HG02938 (cell line): ENCODE measurements around the gene FGB.

Experiments
- ATAC-seq: cut with Tn5 transposase; IDR thresholded peaks from one replicate; pipeline ENCODE4 v1.9.1; 2021; ENCODE audit warnings: mild to moderate bottlenecking, moderate library complexity; ENCODE audit not compliant: unreplicated experiment

Gene FGB

DNA sequence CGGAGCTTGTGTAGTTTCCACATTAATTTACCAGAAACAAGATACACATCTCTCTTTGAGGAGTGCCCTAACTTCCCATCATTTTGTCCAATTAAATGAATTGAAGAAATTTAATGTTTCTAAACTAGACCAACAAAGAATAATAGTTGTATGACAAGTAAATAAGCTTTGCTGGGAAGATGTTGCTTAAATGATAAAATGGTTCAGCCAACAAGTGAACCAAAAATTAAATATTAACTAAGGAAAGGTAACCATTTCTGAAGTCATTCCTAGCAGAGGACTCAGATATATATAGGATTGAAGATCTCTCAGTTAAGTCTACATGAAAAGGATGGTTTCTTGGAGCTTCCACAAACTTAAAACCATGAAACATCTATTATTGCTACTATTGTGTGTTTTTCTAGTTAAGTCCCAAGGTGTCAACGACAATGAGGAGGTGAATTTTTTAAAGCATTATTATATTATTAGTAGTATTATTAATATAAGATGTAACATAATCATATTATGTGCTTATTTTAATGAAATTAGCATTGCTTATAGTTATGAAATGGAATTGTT, at the start of gene FGB:
FGB (plus strand) TSS at position 315 of the 558 bp plus-strand sequence; CDS start at position 323, 8 bp downstream.
- no peak for ATAC-seq

DNA sequence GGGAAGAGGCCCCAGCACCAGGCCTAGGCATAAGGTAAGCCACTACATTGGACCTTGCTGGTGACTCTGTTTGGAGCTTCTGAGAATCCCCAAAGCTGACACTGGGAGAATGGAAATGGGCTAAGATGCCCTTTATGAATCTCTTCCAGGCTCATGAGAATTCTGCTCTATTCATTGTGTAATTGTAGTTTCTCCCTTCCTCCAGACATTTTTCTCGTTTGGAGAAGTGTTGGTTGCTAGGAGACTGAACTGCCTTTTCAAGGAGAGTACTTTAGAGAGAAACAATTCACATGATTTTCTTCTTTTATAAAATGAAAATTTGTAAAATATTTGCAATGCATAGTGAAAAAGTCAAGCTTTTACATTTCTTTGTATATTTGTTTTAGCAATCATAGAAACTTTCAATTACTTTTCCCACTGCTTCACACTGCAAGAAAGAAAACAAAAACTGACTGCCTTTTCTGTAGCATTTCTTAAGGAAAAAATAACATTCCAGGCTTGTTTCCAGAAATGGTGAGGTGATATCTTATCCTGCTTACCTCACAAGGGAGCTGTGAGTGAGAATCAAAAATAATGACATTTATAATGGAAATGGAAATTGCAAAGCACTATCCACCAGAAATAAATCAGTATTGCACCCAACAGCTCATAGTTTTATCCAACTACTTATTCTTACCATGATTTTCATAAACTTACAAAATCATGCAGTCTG, 46.3 kb upstream of the FGB start:
- ATAC-seq: no peak

DNA sequence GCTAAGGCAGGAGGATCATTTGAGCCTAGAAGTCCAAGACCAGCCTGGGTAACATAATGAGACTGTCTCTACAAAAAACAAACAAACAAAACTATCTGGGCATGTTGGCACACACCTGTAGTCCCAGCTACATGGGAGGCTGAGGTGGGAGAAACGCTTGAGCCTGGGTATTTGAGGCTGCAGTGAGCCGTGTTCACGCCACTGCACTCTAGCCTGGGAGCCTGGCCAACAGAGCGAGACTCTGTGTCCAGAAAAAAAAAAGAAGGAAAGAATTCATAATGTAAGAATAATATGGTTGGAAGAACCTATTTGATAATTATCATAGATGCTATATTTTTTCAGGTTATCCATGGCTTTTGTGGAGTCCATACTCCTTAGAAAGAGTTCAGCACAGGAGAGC, 45.2 kb upstream of the FGB start:
- no peak for ATAC-seq

DNA sequence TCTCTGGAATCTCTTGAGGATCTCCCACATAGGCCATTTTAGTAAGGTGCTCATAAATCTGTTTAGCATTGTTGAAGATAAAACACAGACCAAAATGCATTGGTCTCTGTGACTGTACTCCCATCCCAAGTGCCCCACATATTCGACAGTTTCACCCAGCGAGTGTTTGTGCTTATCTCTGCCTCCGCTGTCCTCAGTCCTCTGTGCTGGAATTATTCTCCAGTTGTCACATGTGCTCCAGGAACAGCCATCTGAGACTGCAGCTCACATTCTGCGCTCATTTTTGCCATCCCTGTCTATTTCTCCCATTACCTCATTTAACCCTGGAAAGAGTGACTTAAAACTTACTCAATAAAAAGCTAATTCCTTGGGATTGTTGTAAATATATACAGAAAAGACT, 43.6 kb upstream of the FGB start:
- ATAC-seq: no peak

DNA sequence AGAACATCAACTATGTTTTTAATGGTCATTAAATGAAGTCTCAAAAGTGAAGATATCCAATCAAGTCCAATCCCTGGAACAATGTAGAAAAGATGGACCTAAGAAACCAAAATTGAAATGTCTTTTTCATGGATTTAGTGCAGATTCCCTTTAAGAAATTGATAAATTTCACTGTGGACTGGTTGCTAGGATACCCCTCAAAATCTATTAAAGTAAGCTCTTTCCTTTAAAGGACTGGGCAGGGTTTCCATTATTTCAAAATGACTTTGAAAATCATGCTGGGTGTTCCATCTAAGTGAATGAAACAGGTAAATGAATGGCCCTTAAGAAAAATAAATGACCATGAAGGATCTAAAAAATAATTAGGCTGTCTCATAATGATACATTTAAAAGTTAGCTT, 41.2 kb upstream of the FGB start:
- no peak for ATAC-seq

DNA sequence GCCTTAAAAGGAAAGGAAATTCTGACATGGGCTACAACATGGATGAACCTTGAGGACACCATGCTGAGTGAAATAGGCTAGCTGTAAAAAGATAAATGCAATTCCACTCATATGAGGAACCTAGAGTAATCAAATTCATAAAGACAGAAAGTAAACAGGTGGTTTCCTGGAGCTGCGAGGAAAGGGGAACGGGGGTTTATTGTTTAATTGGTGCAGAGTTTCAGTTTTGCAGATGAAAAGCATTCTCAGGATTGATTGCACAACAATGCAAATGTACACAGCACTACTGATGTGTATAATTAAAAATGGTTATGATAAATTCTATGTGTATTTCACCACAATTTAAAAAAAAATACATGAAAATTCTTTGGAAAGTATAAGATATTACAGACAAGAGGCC, 36.7 kb upstream of the FGB start:
- no peak for ATAC-seq

DNA sequence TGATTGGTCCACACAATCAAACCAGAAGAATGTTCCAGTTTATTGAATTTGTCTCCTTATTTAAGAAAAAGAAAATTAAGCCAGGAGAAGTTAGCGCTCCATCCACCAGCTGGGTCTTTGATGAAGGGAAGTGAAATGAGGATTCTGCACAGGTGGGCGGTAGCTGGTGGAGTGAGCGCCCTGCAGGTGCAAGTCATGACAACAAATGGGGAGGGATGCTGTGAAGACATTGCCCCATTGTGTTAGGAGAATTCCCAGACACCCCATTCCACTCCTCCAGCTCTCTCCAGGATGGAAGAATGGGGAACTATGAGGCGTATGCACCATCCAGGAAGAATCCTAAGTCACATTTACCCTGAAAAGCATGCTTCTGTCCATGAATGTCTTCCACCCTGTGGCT, 35.5 kb upstream of the FGB start:
- no peak for ATAC-seq

DNA sequence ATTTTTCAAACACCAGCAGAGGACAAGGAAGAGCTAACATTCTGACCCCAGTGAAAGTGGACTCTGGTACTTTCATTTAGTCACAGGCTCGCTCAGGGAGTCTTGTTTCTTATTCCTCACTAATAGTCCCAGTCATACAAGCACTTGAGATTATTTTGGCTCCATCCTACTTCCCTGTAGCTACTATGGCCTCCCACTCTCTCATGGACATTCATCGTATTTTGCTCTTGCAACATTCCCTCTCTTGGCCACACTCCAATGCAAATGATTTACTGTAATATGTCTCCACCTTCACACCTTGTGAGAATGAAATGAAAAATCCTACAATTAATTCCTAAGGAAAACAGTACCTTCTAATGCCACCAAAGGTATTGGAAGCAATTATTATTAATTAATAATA, 33.9 kb upstream of the FGB start:
- ATAC-seq: no peak

DNA sequence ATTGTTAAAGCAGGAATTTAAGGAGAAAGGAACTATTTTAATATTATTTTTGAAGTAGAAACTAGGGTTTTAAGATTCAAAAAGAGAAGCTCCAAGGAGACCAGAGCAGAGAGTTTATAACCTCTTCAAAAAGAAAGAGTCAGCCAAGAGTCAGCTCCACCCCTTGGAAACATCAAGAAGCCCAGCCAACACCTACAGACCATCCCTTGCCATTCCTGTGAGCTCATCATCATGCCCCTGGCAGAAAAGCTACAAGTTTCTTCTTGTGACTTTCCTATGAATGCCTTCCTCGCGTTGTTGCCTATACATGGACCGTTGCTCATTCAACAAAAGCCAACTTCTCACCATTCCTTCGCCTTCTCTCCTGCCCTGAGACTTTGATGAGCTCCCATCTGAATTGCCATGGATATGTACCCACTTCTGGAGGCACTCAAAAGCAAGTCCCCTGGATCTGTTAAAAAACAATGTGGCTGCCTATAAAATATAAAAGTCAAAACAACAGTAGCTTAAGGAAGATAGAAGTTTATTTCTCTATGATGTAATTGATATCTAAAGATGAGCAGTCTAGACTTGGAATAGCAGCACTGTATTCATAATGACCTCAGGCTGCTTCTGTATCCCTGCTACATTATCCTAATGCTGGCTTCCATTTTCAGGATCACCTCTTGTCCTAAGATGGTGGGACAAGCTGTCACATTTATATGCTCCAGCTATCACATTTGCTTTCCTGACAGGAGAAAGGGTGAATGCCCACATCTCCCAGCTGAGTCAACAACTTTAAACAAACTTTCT, 32.9 kb upstream of the FGB start:
- no peak for ATAC-seq

DNA sequence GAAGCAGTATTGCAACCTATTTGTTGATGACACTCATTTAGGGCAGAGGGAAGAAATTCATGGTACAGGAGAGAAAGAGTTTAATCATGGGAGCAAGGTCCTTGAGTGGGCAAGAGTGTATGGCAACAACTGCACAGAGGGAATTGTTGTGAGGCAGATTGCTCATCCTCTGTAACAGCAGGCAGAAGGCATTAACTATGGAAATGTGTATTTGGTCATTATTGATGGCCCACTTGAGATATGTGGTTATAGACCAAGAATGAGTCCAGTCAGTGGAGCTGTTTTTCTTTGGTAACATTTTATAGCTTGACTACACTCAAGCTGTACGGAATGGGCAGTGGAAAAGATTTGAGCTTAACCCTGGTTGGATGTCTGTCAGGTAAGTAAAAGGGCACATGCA, 28.5 kb upstream of the FGB start:
- no peak for ATAC-seq

DNA sequence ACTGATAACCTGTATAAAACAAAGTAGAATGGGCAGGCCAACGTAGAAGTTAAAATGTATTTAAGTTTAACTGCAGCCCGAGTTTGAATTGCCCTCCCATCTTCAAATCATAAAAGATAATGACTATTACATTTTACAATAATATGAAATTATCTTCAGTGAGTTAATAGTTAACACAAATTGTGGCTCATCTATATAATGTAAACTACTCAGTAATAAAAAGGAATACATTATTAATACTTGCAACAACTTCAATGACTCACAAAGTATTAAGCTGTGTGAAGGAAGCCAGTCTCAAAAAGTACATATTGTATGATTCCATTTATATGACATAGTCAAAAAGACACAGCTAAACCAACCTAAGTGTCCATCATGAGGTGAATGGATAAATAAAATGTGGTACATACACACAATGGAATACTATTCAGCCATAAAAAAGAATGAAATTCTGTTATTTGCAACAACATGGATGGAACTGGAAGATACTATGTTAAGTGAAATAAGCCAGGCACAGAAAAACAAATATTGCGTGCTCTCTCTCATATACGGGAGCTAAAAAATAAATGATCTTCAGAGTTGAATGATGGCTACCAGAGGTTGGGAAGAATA, 20.4 kb upstream of the FGB start:
- no peak for ATAC-seq

DNA sequence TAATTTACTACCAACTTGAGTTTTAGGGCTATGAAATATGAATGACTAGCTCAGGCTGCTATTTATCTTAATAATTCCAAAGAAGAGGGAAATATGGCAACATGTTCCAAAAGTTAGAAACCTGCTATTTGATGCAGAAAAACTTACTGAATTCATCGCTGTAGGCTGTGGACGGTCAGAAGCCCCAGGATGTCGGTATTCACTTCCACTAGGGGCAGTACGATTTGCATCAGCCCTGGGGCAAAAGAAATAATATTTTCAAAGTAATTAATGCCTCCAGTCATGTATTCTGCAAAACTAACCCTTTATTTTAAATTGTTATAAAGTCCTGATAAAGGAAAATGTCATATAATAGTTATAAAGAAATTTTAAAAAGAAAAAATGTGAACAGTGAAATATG, 17.1 kb upstream of the FGB start:
- no peak for ATAC-seq

DNA sequence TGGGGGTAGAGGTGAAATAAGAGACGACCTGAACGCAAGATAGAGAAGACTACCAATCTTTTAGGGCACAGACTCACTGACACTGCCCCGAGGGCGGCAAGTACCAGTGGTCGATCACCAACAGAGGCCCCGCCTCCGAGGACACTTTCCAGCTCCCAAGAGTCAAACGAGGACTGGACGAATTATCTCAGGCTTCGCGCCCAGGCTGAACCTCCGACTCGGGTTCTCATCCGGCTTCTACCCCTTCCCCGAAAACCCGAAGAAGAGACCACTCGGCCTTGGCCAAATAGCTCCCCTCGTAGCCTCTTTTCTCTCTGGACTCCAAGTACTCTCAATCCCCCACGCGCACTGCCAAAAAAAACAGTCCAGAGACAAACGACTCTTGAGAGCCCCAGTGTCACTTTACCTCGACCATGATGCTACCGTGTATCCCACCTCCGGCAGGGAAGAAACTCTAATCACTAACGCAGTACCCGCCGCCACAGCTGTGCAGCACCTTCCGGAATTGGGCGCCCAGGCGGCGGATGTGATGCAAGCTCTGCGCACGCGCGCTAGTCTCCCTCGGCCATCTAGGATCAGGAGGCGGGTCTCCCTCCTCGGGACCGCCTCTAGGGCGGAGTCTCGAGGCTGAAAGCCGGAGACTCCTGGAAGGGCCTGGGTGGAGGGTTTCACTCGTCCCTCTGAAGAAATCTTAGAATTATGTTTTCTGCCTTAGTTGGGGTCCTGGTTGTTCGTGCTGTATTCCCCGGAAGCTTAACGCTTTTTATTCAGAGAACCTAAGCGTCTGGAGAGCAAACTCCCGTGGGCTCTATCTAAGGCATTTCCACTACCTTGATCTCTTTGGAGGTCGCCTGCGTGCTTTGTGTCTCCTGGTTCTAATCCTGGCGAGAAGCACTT, 12.7 kb upstream of the FGB start, which contains the start of gene PLRG1:
PLRG1 (minus strand) TSS at position 507 of the 897 bp plus-strand sequence; CDS start at position 415, 92 bp downstream.
- peak; percentile 96 for ATAC-seq

DNA sequence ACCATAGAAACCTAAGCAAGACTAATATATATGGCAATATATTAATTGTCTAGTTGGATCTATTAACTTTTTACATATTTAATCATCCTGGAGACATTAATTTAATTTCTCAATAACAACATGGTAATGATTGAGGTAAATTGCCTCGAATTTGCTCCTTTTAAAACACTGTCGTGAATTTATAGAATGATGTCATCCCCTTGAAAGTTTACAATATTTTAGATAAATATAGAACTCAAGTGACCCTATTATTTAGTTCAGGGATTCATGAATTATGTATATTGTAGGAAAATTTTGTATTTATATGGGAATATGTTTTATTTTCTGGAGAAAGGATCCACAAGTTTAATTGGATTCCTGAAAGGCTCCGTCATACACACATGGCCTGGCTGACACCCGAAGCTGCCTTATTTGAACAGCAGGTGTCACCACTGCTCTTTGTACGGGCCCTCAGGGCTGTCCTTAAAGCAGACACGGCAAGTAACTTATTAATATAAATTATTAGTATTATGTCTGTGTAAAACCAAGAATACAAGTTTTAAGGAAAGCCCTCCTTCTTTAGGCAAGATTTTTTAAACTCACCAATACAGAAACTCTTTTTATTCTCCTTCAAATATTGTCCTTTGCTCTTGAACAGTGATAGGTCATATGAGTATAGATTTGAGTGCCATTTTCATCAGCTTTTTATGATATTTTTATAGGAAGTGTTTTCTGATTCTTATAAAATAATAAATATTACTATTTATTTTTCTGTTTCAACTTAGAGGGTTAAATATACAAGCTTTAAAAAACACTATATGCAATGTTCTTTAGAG, 10.7 kb upstream of the FGB start:
- peak; percentile 54 for ATAC-seq

DNA sequence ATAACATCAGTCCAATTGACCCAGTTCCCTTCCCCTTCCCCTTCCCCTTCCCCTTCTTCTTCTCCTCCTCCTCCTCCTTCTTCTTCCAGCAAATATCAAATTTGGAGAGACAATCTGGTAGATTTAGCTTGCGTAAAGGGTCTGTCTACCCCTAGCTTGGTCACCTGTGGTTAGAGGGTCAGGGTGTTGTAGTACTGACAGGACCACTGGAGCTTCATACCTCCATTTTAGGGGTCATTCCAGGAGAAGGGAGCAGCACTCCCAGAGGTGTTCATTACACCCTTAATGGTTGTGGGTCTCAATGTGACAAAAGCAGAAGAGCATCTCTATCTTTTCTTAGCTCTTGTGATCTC, 3.7 kb upstream of the FGB start:
- ATAC-seq: no peak

DNA sequence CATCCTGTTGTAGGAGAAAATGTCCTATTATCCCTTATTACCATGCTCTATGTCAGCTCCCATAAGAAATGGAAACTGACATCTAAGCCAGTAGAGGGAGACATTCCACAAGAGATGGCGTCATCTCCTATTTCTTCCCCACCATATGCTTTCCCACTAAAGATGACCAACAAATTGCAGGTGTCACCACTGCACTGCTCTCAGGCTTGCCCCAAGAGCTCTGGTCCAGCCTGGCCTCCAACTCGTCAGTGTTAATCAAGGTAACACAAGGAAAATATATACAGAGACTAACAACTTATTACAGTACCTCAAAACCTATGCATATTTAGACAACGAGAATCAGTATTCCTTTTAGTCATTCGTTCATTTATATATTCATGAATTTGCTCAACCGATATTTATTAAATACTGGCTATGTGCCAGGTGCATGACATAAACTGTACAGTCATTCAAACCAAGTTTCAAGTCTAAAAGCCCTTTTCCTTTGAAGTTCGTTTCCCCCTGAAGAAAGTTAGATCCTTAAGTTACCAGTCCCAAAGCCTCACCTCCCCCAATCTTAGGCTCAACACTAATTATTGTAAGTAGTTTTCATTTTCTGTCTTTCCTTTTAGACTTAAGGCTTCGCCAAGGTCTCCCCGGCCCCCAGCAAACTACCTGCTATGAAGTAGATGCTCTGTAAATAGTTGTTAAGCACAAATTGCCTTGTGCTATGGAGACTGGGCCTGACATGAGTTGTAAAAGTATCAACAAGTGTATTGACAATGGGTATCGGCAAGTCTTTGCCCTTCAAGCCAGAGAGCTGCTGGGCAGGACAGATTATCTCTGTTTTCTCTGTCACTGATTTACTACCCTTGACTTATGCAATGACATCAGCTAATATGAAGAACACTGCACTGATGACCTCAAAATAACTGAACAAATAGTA, 3.1 kb upstream of the FGB start:
- ATAC-seq: peak; percentile 84

DNA sequence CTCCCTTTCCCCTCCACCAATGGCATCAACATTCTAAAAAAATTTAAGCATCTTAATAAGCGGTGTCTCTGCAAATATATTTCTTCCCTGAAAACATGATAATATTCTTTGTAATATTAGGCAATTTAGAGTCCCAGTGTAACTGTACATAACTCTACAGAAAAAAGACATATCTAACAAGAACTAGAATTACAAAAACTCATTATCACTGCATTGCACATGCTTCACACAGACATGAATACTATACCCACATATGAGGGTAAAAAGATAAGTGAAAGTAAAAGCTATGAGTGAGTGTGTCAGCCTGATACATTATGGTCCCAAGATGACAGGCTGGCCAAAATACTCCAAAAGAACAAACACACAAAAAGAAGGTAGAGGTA, 2.4 kb upstream of the FGB start:
- no peak for ATAC-seq

DNA sequence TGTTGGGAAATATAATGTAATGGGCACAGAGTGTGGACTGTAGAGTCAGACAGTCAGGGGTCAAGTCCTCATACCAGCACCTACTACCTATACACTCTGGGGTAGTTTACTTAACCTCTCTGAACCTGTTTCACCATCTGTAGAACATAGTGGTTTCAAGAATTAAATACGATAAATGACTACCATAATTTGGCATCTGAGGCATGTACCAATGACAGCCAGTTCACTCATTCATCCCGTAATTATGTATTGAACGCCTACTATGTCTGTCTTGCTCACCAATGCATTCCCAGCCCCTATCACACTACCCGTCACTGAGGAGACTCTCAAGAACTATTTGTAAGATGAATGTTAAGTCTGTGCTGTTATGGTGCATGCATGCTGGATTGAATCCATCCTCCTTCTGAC, 2.0 kb upstream of the FGB start:
- ATAC-seq: no peak

DNA sequence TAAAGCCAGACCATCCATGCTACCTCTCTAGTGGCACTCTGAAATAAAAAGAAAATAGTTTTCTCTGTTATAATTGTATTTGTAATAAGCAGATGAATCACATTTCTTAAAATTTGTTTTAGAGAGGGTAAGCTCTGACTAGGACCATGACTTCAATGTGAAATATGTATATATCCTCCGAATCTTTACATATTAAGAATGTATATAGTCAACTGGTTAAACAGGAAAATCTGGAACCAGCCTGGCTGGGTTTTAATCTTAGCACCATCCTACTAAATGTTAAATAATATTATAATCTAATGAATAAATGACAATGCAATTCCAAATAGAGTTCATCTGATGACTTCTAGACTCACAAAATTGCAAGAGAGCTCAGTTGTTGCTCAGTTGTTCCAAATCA, 1.5 kb downstream of the FGB start:
- ATAC-seq: no peak
